Hematopoietic multipotent progenitor cell treated with erythropoietin and hydrocortisone succinate and interleukin-3 and kit ligand, for 17 days (in vitro differentiated cells): ENCODE results near the gene RHBDD3.

Experiments used
- DNase-seq: peaks from one replicate; pipeline ENCODE4 v3.0.0-alpha.2; 2015; ENCODE audit warnings: low spot score

The RHBDD3 gene

DNA sequence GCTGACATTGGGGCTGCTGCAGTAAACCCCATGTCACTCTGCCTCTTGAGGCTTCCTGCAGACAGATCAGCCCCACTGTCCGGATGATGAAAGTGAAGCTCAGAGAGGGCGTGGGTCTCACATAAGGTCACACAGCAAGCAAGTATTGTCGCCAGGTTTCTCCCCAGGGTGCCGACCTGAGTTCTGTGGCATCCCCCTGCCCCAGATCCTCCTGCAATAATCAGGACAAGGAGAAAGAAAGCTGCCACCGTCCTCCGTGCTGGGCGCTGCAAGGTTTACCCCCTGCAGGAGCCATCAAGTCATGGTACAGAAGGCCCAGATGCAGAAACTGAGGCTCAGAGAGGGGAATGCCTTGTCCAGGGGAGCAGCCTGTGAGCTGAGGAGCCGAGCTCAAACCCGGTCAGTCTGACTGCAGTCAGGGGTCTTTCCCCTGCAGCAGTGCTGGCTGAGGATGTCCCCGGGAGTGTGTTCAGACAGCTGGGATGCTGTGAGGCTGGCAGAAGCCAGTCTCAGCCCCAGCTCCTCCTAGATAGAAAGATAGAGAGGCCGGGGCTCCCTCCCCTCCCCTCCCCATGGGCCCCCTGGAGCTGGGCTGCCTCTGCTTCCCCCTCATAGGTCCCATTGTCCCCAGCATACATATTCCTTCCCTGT, 48.9 kb downstream of the RHBDD3 start:
- DNase-seq, result no peak

DNA sequence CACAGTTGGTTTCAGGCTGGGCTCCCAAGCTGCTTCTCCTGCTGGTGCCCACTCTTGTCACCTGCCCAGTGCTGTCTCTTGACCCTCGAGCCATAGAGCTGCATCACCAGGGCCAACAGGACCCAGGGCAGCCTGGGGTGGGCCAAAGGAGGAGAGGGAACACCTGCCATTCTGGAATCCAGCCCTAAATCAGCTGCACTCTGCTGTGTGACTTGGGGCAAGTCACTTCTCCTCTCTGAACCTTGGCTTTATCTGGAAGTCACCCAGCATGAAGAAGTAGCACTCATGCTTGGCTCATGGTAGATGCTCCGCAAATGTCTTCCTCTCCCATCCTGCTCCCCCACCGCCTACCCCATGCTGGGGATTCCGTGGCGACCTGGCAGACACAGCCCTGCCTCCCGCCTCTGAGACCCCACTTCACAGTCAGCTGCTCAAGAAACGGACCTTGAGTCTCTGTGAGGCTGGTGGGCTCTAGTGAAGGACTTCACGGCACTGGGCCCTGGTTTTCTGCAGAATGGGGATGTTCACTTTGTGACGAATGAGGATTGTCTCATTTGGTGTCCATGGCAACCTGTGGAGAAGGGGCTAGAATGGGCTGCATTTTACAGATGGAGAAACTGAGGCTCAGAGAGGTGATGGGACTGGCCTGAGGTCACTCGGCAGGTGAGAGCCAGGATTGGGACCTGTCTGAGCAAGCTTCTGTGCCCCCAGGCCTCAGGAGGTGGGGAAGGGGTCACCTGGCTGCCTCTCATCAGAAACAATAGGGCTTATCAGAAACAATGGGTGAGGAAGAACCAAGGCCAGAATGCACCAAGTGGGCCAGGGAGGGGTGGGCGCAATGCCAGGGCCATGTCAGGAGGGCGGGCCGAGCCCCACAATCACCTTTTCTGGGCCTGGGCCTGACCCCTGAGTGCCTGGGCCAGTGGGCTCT, 49.7 kb downstream of the RHBDD3 start:
- DNase-seq, result no peak

DNA sequence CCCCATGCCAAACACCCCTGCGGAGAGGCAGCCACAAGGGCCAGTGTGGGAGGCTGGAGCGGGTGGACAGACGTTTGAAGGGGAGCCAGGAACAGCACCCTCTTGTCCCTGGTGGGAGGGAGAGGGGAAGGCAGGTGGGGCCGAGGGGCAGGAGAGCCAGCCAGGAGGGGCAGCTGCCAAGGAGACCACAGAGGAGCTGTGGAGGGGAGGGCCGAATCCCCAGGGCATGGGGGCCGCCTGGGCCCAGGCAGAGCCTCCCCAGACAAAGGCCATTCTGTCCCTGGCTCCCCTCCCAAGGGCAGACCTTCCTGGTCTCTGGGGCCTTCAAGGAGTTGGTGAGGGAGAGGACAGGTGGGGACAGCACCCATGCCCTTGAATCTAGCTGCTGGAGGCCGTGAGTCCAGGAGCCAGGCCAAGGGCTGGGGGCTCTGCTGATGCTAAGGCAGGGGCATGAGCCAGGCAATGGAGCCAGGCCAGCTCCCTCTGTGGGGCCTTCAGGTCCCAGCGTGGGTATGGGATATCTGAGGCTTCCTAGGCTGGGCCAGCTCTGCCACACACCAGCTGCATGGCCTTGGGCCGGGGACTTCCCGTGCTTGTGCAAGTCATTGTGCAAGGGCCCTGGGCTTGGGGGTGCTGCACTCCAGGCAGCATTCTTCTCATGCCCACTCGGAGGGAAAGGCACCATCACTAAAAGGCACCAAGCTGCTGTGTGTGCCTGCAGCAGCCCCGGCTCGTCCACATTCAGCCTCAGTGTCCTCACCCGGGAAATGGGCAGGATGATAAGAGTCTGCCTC, 50.7 kb downstream of the RHBDD3 start:
- no peak for DNase-seq

GRCh38 chr22:29216011-29216872, 51.5 kb downstream of the RHBDD3 start:
- no peak for DNase-seq

DNA sequence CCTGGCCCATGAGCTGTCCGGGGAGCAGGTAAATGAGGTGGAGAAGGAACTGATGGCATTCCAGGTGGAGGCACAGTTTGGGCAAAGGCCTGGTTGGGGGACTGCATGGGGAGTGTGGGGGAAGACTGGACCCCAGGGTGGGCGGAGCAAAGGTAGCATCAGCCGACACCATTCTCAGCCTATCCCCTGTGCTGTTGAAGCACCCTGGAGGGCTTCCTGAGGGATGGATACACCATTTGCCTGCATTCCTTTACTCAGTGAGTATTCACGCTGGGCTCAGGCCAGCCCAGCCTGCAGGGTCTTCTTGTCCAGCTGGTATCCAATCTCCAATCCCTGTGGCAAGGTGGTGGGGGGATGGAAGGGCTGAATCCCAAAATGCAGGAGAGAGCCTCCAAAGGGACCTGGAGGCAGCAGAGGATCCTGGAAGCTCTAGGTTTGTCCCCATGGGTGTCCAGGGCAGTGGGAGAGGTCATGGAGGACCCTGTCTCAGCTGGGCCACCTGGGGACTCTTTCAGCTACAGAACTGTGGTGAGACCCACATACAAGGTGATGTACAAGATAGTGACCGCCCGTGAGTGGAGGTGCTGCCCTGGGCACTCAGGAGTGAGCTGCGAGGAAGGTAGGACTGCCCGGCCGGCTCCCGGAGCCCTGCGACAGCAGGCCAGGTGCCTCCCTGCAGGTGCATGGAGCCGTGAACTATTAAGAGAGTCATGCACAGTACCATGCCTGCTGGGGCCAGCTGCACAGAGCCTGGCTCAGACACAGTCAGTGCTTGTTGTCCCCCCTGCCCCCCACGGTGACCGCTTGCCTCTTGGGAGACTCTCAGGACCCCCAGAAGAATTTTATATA, 52.5 kb downstream of the RHBDD3 start:
- no peak for DNase-seq

DNA sequence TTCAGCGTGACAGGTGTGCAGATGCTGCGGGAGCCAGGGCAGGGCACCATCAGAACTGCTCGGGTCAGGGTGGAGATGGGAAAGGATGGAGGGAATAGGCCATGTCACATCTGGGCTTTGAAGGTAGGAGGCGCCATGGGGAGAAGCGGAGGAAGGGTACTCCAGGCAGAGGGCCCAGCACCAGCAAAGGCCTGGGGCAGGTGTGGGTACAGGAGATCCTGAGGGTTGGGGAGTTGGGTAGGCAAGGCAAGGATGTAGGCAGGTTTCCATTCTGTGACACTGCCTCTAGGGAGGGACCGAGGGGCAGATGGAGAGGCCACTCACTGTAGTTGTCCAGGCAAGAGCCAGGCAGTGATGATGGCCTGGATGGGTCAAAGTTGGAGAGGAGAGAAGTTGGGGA, 53.5 kb downstream of the RHBDD3 start:
- DNase-seq, result no peak

DNA sequence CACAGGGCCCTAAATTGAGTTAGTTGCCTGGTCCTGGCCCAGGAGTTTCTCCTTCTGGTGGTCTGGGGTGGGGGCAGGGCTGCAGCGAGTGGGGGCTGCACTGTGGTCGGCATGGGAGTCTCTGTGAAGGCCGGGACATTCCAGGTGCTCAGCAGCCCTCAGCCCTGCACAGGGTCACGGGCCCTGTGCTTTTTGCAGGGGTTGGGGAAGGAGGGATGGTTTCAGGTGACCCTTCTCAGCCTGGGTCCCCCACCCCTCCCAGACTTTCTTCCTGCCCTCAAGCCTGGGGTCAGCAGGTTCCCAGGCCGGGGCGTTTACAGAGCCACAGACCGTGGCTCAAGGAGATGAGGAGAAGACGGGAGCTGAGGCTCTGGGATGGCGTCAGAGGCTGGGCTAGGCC, 54.3 kb downstream of the RHBDD3 start:
- no peak for DNase-seq

GRCh38 chr22:29212743-29213142, 55.0 kb downstream of the RHBDD3 start:
- DNase-seq, result no peak

- no peak for DNase-seq
Observed at GRCh38 chr22:29211466-29211865, 56.3 kb downstream of the RHBDD3 start.

DNA sequence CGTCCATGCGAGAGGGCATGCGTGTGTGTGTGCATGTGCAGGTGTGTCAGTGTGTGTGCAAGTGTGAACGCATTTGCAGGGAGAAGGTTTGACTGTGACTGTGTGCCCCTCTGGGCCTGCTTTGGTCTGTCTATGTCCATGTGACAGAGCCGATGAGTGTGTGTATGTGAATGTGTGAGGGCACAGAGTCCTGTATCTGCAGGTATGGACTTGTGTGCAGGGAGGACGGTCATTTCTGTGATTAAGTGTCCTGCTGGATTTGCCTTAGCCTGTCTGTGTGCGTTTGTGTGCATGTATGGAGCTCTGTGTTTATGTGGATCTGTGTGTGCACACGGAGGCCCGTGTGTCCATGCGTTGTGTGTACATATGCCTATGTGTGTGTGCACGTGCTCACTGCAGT, 56.7 kb downstream of the RHBDD3 start:
- DNase-seq, result no peak
